ENCODE measurements around the gene NR0B2.

NR0B2 gene

GRCh38 chr1:26959722-26960624 is 46.2 kb upstream of the NR0B2 start, which contains the start of gene KDF1:
TSS of gene KDF1 (minus strand) at chr1:26960468. CDS start at chr1:26952380, 8,088 bp downstream.
- H3K4me3 ChIP-seq (ENCODE audit: low read length, poor library complexity, severe bottlenecking) = no peak within 1 kb of the TSS
- H3K27me3 ChIP-seq (ENCODE audit: insufficient read depth, low read length, poor library complexity, severe bottlenecking) = no peaks in the 10 kb centered on the region
- H4K20me1 ChIP-seq (ENCODE audit: insufficient read depth, low read length, poor library complexity, severe bottlenecking) = no peaks in the 10 kb centered on the region
- H3F3A ChIP-seq (ENCODE audit: low read depth) = no peaks in the 10 kb centered on the region
- no peaks in the 10 kb centered on the region for H3K36me3 ChIP-seq (ENCODE audit: insufficient read depth, low read length)
- no peaks in the 10 kb centered on the region for H3K9me2 ChIP-seq (replicated peaks; ENCODE audit: low read depth, low read length)
- peaks cover 5% of the 10 kb centered on the region for H3K4me1 ChIP-seq (ENCODE audit: insufficient read depth, low read length, poor library complexity, severe bottlenecking)
- no peak within 1 kb of the TSS for H2AFZ ChIP-seq (ENCODE audit: low read length)
- no peaks in the 10 kb centered on the region for H3K79me2 ChIP-seq (ENCODE audit: insufficient read depth, low read length)
- TF ChIP-seq, protein P1, sequence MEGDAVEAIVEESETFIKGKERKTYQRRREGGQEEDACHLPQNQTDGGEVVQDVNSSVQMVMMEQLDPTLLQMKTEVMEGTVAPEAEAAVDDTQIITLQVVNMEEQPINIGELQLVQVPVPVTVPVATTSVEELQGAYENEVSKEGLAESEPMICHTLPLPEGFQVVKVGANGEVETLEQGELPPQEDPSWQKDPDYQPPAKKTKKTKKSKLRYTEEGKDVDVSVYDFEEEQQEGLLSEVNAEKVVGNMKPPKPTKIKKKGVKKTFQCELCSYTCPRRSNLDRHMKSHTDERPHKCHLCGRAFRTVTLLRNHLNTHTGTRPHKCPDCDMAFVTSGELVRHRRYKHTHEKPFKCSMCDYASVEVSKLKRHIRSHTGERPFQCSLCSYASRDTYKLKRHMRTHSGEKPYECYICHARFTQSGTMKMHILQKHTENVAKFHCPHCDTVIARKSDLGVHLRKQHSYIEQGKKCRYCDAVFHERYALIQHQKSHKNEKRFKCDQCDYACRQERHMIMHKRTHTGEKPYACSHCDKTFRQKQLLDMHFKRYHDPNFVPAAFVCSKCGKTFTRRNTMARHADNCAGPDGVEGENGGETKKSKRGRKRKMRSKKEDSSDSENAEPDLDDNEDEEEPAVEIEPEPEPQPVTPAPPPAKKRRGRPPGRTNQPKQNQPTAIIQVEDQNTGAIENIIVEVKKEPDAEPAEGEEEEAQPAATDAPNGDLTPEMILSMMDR (conservative IDR thresholded peaks at IDR 0.05; ENCODE audit: low read length) = no peak
- TF ChIP-seq EZH2phosphoT487 (IDR thresholded peaks at IDR 0.05; ENCODE audit: borderline replicate concordance) = no peak
- H3K9ac ChIP-seq (ENCODE audit: low read depth, low read length, poor library complexity, severe bottlenecking) = no peak within 1 kb of the TSS
- no peak within 1 kb of the TSS for H3K4me2 ChIP-seq (ENCODE audit: low read depth, low read length, poor library complexity, severe bottlenecking)
- H3K9me3 ChIP-seq (ENCODE audit: insufficient read depth, low read depth, low read length) = no peaks in the 10 kb centered on the region

DNA sequence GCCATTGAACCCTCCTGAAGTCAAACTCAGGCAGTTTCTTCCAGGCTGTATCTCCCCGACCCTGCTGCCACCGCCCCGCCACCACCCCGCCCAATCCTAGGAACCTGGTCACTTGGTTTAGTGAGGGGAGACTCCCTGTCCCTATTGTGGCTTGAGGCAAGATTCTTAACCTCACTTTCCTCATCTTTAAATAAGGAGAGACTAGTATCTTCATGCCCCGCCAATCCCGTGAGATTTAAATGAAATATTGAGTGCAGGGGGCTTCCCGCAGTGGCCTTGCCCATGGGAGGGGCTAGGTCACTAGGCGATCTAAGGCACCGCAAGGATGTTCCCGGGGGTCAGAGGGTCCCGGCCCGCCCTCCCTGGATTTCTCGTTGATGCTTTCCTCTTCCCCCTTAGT is 45.5 kb upstream of the NR0B2 start:
- Histone ChIP-seq H3K79me2 (ENCODE audit: insufficient read depth, low read length) (no peaks in the 10 kb centered on the region), H3K9me2 (replicated peaks; ENCODE audit: low read depth, low read length) (no peaks in the 10 kb centered on the region), H3K36me3 (ENCODE audit: insufficient read depth, low read length) (no peaks in the 10 kb centered on the region), H3F3A (ENCODE audit: low read depth) (no peaks in the 10 kb centered on the region), H3K4me3 (ENCODE audit: low read length, poor library complexity, severe bottlenecking) (no peak overlapping the region), H3K4me2 (ENCODE audit: low read depth, low read length, poor library complexity, severe bottlenecking) (no peak overlapping the region), H3K4me1 (ENCODE audit: insufficient read depth, low read length, poor library complexity, severe bottlenecking) (peaks cover 5% of the 10 kb centered on the region), H2AFZ (ENCODE audit: low read length) (no peak overlapping the region), H3K9ac (ENCODE audit: low read depth, low read length, poor library complexity, severe bottlenecking) (no peak overlapping the region), H3K27me3 (ENCODE audit: insufficient read depth, low read length, poor library complexity, severe bottlenecking) (no peaks in the 10 kb centered on the region), H4K20me1 (ENCODE audit: insufficient read depth, low read length, poor library complexity, severe bottlenecking) (no peaks in the 10 kb centered on the region), H3K9me3 (ENCODE audit: insufficient read depth, low read depth, low read length) (no peaks in the 10 kb centered on the region)
- TF ChIP-seq, protein P1 (conservative IDR thresholded peaks at IDR 0.05; ENCODE audit: low read length) = no peak
- no peak for TF ChIP-seq EZH2phosphoT487 (IDR thresholded peaks at IDR 0.05; ENCODE audit: borderline replicate concordance)

- no peak overlapping the region for H2AFZ ChIP-seq (ENCODE audit: low read length)
- no peaks in the 10 kb centered on the region for H3K4me1 ChIP-seq (ENCODE audit: insufficient read depth, low read length, poor library complexity, severe bottlenecking)
- H3F3A ChIP-seq (ENCODE audit: low read depth) = no peaks in the 10 kb centered on the region
- no peak for TF ChIP-seq EZH2phosphoT487 (IDR thresholded peaks at IDR 0.05; ENCODE audit: borderline replicate concordance)
- TF ChIP-seq, protein P1 (conservative IDR thresholded peaks at IDR 0.05; ENCODE audit: low read length) = no peak
- no peaks in the 10 kb centered on the region for H3K9me2 ChIP-seq (replicated peaks; ENCODE audit: low read depth, low read length)
- H3K9ac ChIP-seq (ENCODE audit: low read depth, low read length, poor library complexity, severe bottlenecking) = no peak overlapping the region
- no peaks in the 10 kb centered on the region for H3K79me2 ChIP-seq (ENCODE audit: insufficient read depth, low read length)
- no peak overlapping the region for H3K4me2 ChIP-seq (ENCODE audit: low read depth, low read length, poor library complexity, severe bottlenecking)
- no peaks in the 10 kb centered on the region for H4K20me1 ChIP-seq (ENCODE audit: insufficient read depth, low read length, poor library complexity, severe bottlenecking)
- H3K36me3 ChIP-seq (ENCODE audit: insufficient read depth, low read length) = no peaks in the 10 kb centered on the region
- H3K9me3 ChIP-seq (ENCODE audit: insufficient read depth, low read depth, low read length) = no peaks in the 10 kb centered on the region
- H3K27me3 ChIP-seq (ENCODE audit: insufficient read depth, low read length, poor library complexity, severe bottlenecking) = no peaks in the 10 kb centered on the region
- H3K4me3 ChIP-seq (ENCODE audit: low read length, poor library complexity, severe bottlenecking) = no peak overlapping the region
Observed at GRCh38 chr1:26957306-26957705, 43.5 kb upstream of the NR0B2 start.
